NCI-H187 (cell line): ENCODE results near the gene HOXC11.

Source experiments
- DNase-seq, 2 experiments: peaks; one replicate each; lab custom pipeline; 2025; lab: John Stamatoyannopoulos, UW

The HOXC11 gene

GRCh38 chr12:53998110-53998899, 25.4 kb downstream of the HOXC11 start:
- DNase-seq = no peak

GRCh38 chr12:53998900-53999236, 25.9 kb downstream of the HOXC11 start:
- no peak for DNase-seq

GRCh38 chr12:53999559-54000115, 26.7 kb downstream of the HOXC11 start:
- DNase-seq = peak; percentile 68 to 72

GRCh38 chr12:54000116-54001114, 27.5 kb downstream of the HOXC11 start, which contains the start of gene HOXC9:
HOXC9 (plus strand) TSS chr12:54000161; CDS start chr12:54000189, 28 bp downstream.
- no peak for DNase-seq

- no peak for DNase-seq
These were observed 28.6 kb downstream of the HOXC11 start for GRCh38 chr12:54001283-54002187.

- DNase-seq = no peak
These were observed 29.5 kb downstream of the HOXC11 start for GRCh38 chr12:54002278-54002914.

GRCh38 chr12:54002915-54003389, 30.0 kb downstream of the HOXC11 start:
- no peak for DNase-seq

GRCh38 chr12:54003625-54004024, 30.7 kb downstream of the HOXC11 start:
- DNase-seq = no peak

GRCh38 chr12:54004063-54004840, 31.3 kb downstream of the HOXC11 start:
- no peak for DNase-seq

GRCh38 chr12:54004841-54005530, 32.1 kb downstream of the HOXC11 start:
- DNase-seq = no peak

- DNase-seq = no peak
These were observed 32.6 kb downstream of the HOXC11 start for GRCh38 chr12:54005531-54005852.

- peak; percentile 61 to 84 for DNase-seq
These were observed 33.1 kb downstream of the HOXC11 start for GRCh38 chr12:54005853-54006558.

GRCh38 chr12:54006559-54007220, 33.8 kb downstream of the HOXC11 start:
- DNase-seq = no peak

GRCh38 chr12:54007538-54008259, 34.8 kb downstream of the HOXC11 start:
- DNase-seq = no peak

GRCh38 chr12:54008260-54008552, 35.3 kb downstream of the HOXC11 start:
- DNase-seq = no peak

- no peak for DNase-seq
These were observed 36.5 kb downstream of the HOXC11 start for GRCh38 chr12:54009171-54010052.
